GM23338 (cell line): Measurements from ENCODE around the gene ZNF239. TPM values are rescaled to one million over a fixed set of nuclear protein-coding genes. Genes with fewer than 3 reads are reported as not detected.

ENCODE experiments used
- ATAC-seq: fragments of 200-7000 bp; cut with Tn5 transposase; 3 replicates; pipeline ENCODE4 v1.9.1; 2020
- DNase-seq: peaks from one replicate; pipeline ENCODE4 v3.0.0-alpha.2; 2015; ENCODE audit warnings: low spot score
- H2AFZ ChIP-seq: fragments of 200-600 bp; sonication (generic); 2 replicates; pipeline ENCODE4 v1.8.0; 2016; ENCODE audit warnings: antibody characterized with exemption, mild to moderate bottlenecking, moderate library complexity
- H3F3A ChIP-seq: fragments of 200-600 bp; sonication (generic); replicated peaks from 2 replicates; pipeline ENCODE4 v1.8.0; 2017; ENCODE audit warnings: antibody characterized with exemption, mixed run types, low read depth
- H3K27ac ChIP-seq: fragments of 200-600 bp; sonication (generic); 2 replicates; pipeline ENCODE4 v1.6.1; 2016; ENCODE audit warnings: low read depth
- H3K27me3 ChIP-seq: fragments of 200-600 bp; sonication (generic); 2 replicates; pipeline ENCODE4 v1.8.0; 2016; ENCODE audit warnings: mild to moderate bottlenecking, mixed run types, moderate library complexity; ENCODE audit not compliant: insufficient read depth
- H3K36me3 ChIP-seq: fragments of 200-600 bp; sonication (generic); 2 replicates; pipeline ENCODE4 v1.8.0; 2016; ENCODE audit warnings: mild to moderate bottlenecking; ENCODE audit not compliant: insufficient read depth
- H3K4me1 ChIP-seq: fragments of 200-600 bp; sonication (generic); 2 replicates; pipeline ENCODE4 v1.8.0; 2016; ENCODE audit warnings: mild to moderate bottlenecking, moderate library complexity; ENCODE audit not compliant: insufficient read depth
- H3K4me2 ChIP-seq: fragments of 200-600 bp; sonication (generic); 2 replicates; pipeline ENCODE4 v1.7.1; 2017; ENCODE audit warnings: mixed run types
- H3K4me3 ChIP-seq: fragments of 200-600 bp; sonication (generic); 2 replicates; pipeline ENCODE4 v1.6.1; 2016; ENCODE audit warnings: mixed run types
- H3K79me2 ChIP-seq: fragments of 200-600 bp; sonication (generic); replicated peaks from 2 replicates; pipeline ENCODE4 v1.8.0; 2017; ENCODE audit warnings: mild to moderate bottlenecking; ENCODE audit not compliant: insufficient read depth
- H3K9me2 ChIP-seq: fragments of 200-600 bp; sonication (generic); 2 replicates; pipeline ENCODE4 v1.8.0; 2017; ENCODE audit not compliant: insufficient read depth
- H4K20me1 ChIP-seq: fragments of 200-600 bp; sonication (generic); replicated peaks from 2 replicates; pipeline ENCODE4 v1.8.0; 2017; ENCODE audit warnings: mild to moderate bottlenecking; ENCODE audit not compliant: insufficient read depth
- H3K27ac Mint-ChIP-seq: 2 replicates; pipeline ENCODE4 v1.8.0; 2020; ENCODE audit warnings: inconsistent platforms, mild to moderate bottlenecking, moderate library complexity, mixed read lengths
- H3K27me3 Mint-ChIP-seq: 3 replicates; pipeline ENCODE4 v1.8.0; 2022; ENCODE audit warnings: low read depth, mild to moderate bottlenecking, moderate library complexity, mixed read lengths, inconsistent platforms; ENCODE audit not compliant: insufficient read depth, poor library complexity
- H3K36me3 Mint-ChIP-seq: 3 replicates; pipeline ENCODE4 v1.8.0; 2021; ENCODE audit warnings: low read depth, mild to moderate bottlenecking, inconsistent platforms, moderate library complexity, mixed read lengths
- H3K4me1 Mint-ChIP-seq: 3 replicates; pipeline ENCODE4 v1.8.0; 2020; ENCODE audit warnings: mild to moderate bottlenecking, inconsistent platforms, mixed read lengths
- H3K4me3 Mint-ChIP-seq: 3 replicates; pipeline ENCODE4 v1.8.0; 2021; ENCODE audit warnings: moderate library complexity, mild to moderate bottlenecking, inconsistent platforms, mixed read lengths
- H3K9me3 Mint-ChIP-seq: 3 replicates; pipeline ENCODE4 v1.8.0; 2020; ENCODE audit warnings: moderate library complexity, mild to moderate bottlenecking, inconsistent platforms, mixed read lengths
- CREB1 ChIP-seq: fragments of 250-450 bp; sonication (Bioruptor Pico); IDR thresholded peaks from 2 replicates; pipeline ENCODE4 v1.5.0; 2020; ENCODE audit warnings: low read depth, mild to moderate bottlenecking, moderate library complexity
- EZH2 ChIP-seq: fragments of 200-600 bp; sonication (generic); IDR thresholded peaks from one replicate; pipeline ENCODE4 v1.8.0; 2017; ENCODE audit warnings: antibody characterized with exemption, mild to moderate bottlenecking, low read depth; ENCODE audit not compliant: unreplicated experiment
- EZH2phosphoT487 ChIP-seq: fragments of 200-600 bp; sonication (generic); IDR thresholded peaks from one replicate; pipeline ENCODE4 v1.8.1; 2018; ENCODE audit warnings: antibody characterized with exemption; ENCODE audit not compliant: unreplicated experiment
- JUNB ChIP-seq: IDR thresholded peaks from one replicate; pipeline ENCODE4 v1.6.1; 2016; ENCODE audit warnings: antibody characterized with exemption; ENCODE audit not compliant: unreplicated experiment
- NANOG ChIP-seq: IDR thresholded peaks from 2 replicates; pipeline ENCODE4 v1.6.1; 2016; ENCODE audit warnings: antibody characterized with exemption, borderline replicate concordance
- POLR2AphosphoS5 ChIP-seq: IDR thresholded peaks from 2 replicates; pipeline ENCODE4 v1.6.1; 2016; ENCODE audit warnings: antibody characterized with exemption, low read depth
- STAT1 ChIP-seq: IDR thresholded peaks from one replicate; pipeline ENCODE4 v1.6.1; 2016; ENCODE audit warnings: antibody characterized with exemption; ENCODE audit not compliant: unreplicated experiment
- ZNF114 ChIP-seq: fragments of 250-450 bp; sonication (Bioruptor Pico); IDR thresholded peaks from 2 replicates; pipeline ENCODE4 v1.5.0; 2020; ENCODE audit warnings: mild to moderate bottlenecking, moderate library complexity
- ZNF331 ChIP-seq: fragments of 250-450 bp; sonication (Bioruptor Pico); IDR thresholded peaks from 2 replicates; pipeline ENCODE4 v1.5.0; 2020; ENCODE audit warnings: low read depth, mild to moderate bottlenecking, moderate library complexity
- polyA plus RNA-seq: library from polyadenylated mRNA; unstranded; fragments of >200 nt; fragmentation: Nextera tagmentation; extraction: Ambion mirVana; gene quantifications from 2 replicates; pipeline ENCODE4 v1.2.1, GENCODE V29; 2016
- total RNA-seq: library from RNA; depleted of rRNA; stranded (reverse); fragments of >200 nt; shearing (Covaris generic); gene quantifications from 2 replicates; pipeline ENCODE4 v1.2.3, GENCODE V29; 2014
- TF ChIP-seq, protein P1 (sequence below): IDR thresholded peaks from 2 replicates; pipeline ENCODE4 v1.6.1; 2016; ENCODE audit warnings: antibody characterized with exemption
- TF ChIP-seq, protein P2 (sequence below), 2 experiments: fragments of 200-600 bp in 1 of 2; sonication (generic) in 1 of 2; conservative IDR thresholded peaks; 2 replicates each; pipeline versions ENCODE4 v1.5.1 to v1.6.1; 2016 to 2017; ENCODE audit warnings: antibody characterized with exemption in 2 of 2, low read depth in 2 of 2, mild to moderate bottlenecking in 2 of 2, moderate library complexity in 1 of 2
- TF ChIP-seq, protein P3 (sequence below): IDR thresholded peaks from one replicate; pipeline ENCODE4 v1.6.1; 2018; ENCODE audit warnings: antibody characterized with exemption; ENCODE audit not compliant: unreplicated experiment
- TF ChIP-seq, protein P4 (sequence below): fragments of 250-450 bp; sonication (Bioruptor Pico); IDR thresholded peaks from 2 replicates; pipeline ENCODE4 v1.5.0; 2020; ENCODE audit warnings: mild to moderate bottlenecking, moderate library complexity

Gene ZNF239
- total and polyA plus RNA-seq, 2 experiments from 2014 or later, result 6.7 to 13.8 TPM

DNA sequence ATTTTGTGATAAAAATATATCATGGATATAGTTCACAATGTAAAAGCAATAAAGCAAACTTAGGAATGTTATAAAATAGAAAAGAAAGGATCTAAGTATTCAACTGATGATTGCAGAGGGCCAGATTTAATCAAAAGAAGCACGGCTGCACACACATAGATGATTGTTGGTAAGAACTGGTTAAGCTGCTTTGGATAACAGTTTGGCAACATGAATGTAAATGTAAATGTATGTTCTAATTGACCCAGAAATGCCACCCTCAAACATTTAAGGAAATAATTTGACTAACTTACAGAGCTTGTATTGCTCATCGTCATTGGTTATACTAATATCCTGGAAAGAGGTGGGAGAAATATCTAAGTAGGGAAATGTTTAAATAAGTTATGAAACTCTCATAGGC lies 45.0 kb upstream of the ZNF239 start:
- H3K27me3 Mint-ChIP-seq, result no peaks in the 10 kb centered on the region
- no peak overlapping the region for H2AFZ ChIP-seq
- no peak overlapping the region for H3K4me3 ChIP-seq
- no peaks in the 10 kb centered on the region for H3K79me2 ChIP-seq
- TF ChIP-seq JUNB (no peak), CREB1 (no peak), EZH2 (no peak), ZNF114 (no peak), NANOG (no peak), POLR2AphosphoS5 (no peak), EZH2phosphoT487 (no peak), ZNF331 (CRISPR knock-in tag) (no peak), STAT1 (no peak)
- TF ChIP-seq, protein P1, sequence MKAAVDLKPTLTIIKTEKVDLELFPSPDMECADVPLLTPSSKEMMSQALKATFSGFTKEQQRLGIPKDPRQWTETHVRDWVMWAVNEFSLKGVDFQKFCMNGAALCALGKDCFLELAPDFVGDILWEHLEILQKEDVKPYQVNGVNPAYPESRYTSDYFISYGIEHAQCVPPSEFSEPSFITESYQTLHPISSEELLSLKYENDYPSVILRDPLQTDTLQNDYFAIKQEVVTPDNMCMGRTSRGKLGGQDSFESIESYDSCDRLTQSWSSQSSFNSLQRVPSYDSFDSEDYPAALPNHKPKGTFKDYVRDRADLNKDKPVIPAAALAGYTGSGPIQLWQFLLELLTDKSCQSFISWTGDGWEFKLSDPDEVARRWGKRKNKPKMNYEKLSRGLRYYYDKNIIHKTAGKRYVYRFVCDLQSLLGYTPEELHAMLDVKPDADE, result no peak
- TF ChIP-seq, protein P2, sequence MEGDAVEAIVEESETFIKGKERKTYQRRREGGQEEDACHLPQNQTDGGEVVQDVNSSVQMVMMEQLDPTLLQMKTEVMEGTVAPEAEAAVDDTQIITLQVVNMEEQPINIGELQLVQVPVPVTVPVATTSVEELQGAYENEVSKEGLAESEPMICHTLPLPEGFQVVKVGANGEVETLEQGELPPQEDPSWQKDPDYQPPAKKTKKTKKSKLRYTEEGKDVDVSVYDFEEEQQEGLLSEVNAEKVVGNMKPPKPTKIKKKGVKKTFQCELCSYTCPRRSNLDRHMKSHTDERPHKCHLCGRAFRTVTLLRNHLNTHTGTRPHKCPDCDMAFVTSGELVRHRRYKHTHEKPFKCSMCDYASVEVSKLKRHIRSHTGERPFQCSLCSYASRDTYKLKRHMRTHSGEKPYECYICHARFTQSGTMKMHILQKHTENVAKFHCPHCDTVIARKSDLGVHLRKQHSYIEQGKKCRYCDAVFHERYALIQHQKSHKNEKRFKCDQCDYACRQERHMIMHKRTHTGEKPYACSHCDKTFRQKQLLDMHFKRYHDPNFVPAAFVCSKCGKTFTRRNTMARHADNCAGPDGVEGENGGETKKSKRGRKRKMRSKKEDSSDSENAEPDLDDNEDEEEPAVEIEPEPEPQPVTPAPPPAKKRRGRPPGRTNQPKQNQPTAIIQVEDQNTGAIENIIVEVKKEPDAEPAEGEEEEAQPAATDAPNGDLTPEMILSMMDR (conservative IDR thresholded peaks at IDR 0.05; ENCODE audit: low read depth in 2 of 2), result no peak
- TF ChIP-seq, protein P3, sequence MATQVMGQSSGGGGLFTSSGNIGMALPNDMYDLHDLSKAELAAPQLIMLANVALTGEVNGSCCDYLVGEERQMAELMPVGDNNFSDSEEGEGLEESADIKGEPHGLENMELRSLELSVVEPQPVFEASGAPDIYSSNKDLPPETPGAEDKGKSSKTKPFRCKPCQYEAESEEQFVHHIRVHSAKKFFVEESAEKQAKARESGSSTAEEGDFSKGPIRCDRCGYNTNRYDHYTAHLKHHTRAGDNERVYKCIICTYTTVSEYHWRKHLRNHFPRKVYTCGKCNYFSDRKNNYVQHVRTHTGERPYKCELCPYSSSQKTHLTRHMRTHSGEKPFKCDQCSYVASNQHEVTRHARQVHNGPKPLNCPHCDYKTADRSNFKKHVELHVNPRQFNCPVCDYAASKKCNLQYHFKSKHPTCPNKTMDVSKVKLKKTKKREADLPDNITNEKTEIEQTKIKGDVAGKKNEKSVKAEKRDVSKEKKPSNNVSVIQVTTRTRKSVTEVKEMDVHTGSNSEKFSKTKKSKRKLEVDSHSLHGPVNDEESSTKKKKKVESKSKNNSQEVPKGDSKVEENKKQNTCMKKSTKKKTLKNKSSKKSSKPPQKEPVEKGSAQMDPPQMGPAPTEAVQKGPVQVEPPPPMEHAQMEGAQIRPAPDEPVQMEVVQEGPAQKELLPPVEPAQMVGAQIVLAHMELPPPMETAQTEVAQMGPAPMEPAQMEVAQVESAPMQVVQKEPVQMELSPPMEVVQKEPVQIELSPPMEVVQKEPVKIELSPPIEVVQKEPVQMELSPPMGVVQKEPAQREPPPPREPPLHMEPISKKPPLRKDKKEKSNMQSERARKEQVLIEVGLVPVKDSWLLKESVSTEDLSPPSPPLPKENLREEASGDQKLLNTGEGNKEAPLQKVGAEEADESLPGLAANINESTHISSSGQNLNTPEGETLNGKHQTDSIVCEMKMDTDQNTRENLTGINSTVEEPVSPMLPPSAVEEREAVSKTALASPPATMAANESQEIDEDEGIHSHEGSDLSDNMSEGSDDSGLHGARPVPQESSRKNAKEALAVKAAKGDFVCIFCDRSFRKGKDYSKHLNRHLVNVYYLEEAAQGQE, result no peak
- TF ChIP-seq, protein P4, sequence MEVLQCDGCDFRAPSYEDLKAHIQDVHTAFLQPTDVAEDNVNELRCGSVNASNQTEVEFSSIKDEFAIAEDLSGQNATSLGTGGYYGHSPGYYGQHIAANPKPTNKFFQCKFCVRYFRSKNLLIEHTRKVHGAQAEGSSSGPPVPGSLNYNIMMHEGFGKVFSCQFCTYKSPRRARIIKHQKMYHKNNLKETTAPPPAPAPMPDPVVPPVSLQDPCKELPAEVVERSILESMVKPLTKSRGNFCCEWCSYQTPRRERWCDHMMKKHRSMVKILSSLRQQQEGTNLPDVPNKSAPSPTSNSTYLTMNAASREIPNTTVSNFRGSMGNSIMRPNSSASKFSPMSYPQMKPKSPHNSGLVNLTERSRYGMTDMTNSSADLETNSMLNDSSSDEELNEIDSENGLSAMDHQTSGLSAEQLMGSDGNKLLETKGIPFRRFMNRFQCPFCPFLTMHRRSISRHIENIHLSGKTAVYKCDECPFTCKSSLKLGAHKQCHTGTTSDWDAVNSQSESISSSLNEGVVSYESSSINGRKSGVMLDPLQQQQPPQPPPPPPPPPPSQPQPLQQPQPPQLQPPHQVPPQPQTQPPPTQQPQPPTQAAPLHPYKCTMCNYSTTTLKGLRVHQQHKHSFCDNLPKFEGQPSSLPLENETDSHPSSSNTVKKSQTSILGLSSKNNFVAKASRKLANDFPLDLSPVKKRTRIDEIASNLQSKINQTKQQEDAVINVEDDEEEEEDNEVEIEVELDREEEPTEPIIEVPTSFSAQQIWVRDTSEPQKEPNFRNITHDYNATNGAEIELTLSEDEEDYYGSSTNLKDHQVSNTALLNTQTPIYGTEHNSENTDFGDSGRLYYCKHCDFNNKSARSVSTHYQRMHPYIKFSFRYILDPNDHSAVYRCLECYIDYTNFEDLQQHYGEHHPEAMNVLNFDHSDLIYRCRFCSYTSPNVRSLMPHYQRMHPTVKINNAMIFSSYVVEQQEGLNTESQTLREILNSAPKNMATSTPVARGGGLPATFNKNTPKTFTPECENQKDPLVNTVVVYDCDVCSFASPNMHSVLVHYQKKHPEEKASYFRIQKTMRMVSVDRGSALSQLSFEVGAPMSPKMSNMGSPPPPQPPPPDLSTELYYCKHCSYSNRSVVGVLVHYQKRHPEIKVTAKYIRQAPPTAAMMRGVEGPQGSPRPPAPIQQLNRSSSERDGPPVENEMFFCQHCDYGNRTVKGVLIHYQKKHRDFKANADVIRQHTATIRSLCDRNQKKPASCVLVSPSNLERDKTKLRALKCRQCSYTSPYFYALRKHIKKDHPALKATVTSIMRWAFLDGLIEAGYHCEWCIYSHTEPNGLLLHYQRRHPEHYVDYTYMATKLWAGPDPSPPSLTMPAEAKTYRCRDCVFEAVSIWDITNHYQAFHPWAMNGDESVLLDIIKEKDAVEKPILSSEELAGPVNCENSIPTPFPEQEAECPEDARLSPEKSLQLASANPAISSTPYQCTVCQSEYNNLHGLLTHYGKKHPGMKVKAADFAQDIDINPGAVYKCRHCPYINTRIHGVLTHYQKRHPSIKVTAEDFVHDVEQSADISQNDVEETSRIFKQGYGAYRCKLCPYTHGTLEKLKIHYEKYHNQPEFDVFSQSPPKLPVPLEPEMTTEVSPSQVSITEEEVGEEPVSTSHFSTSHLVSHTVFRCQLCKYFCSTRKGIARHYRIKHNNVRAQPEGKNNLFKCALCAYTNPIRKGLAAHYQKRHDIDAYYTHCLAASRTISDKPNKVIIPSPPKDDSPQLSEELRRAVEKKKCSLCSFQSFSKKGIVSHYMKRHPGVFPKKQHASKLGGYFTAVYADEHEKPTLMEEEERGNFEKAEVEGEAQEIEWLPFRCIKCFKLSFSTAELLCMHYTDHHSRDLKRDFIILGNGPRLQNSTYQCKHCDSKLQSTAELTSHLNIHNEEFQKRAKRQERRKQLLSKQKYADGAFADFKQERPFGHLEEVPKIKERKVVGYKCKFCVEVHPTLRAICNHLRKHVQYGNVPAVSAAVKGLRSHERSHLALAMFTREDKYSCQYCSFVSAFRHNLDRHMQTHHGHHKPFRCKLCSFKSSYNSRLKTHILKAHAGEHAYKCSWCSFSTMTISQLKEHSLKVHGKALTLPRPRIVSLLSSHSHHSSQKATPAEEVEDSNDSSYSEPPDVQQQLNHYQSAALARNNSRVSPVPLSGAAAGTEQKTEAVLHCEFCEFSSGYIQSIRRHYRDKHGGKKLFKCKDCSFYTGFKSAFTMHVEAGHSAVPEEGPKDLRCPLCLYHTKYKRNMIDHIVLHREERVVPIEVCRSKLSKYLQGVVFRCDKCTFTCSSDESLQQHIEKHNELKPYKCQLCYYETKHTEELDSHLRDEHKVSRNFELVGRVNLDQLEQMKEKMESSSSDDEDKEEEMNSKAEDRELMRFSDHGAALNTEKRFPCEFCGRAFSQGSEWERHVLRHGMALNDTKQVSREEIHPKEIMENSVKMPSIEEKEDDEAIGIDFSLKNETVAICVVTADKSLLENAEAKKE (CRISPR knock-in tag), result no peak
- no peaks in the 10 kb centered on the region for H3K27me3 ChIP-seq
- H3K4me1 Mint-ChIP-seq, result no peaks in the 10 kb centered on the region
- H3K27ac Mint-ChIP-seq, result no peak overlapping the region
- no peaks in the 10 kb centered on the region for H3K4me1 ChIP-seq
- H4K20me1 ChIP-seq, result no peaks in the 10 kb centered on the region
- ATAC-seq (no peak), DNase-seq (no peak)
- H3K4me3 Mint-ChIP-seq, result no peak overlapping the region
- H3K36me3 Mint-ChIP-seq, result peaks cover 57% of the 10 kb centered on the region
- H3K27ac ChIP-seq, result no peak overlapping the region
- peaks cover 36% of the 10 kb centered on the region for H3K36me3 ChIP-seq
- no peaks in the 10 kb centered on the region for H3F3A ChIP-seq
- peaks cover 6% of the 10 kb centered on the region; the same call in 1 of the 2 replicates for H3K9me2 ChIP-seq
- no peak overlapping the region for H3K4me2 ChIP-seq
- H3K9me3 Mint-ChIP-seq, result peaks cover 67% of the 10 kb centered on the region
